NT2/D1 (cell line): ENCODE measurements around the gene ZCCHC3.

ENCODE experiments used
- DNase-seq: peaks from one replicate; pipeline ENCODE4 v3.0.0-alpha.2; 2011; ENCODE audit warnings: low read depth, low spot score
- H3K27me3 ChIP-seq: 2 replicates; pipeline ENCODE4 v1.6.0; 2011; ENCODE audit warnings: mild to moderate bottlenecking; ENCODE audit not compliant: insufficient read length, insufficient read depth
- H3K36me3 ChIP-seq: 2 replicates; pipeline ENCODE4 v1.6.1; 2011; ENCODE audit warnings: mild to moderate bottlenecking, low read length, mixed read lengths; ENCODE audit not compliant: insufficient read depth, insufficient read length
- H3K4me1 ChIP-seq: 2 replicates; pipeline ENCODE4 v1.5.1; 2011; ENCODE audit not compliant: insufficient read depth, insufficient read length
- H3K4me3 ChIP-seq: 2 replicates; pipeline ENCODE4 v1.5.1; 2011; ENCODE audit warnings: low read depth; ENCODE audit not compliant: insufficient read length
- H3K9ac ChIP-seq: 2 replicates; pipeline ENCODE4 v1.6.0; 2011; ENCODE audit warnings: low read depth; ENCODE audit not compliant: insufficient read length
- H3K9me3 ChIP-seq: 2 replicates; pipeline ENCODE4 v1.5.1; 2011; ENCODE audit warnings: mild to moderate bottlenecking, low read length; ENCODE audit not compliant: insufficient read depth
- SUZ12 ChIP-seq: IDR thresholded peaks from 2 replicates; pipeline ENCODE4 v1.6.1; 2011; ENCODE audit not compliant: insufficient read length, insufficient read depth; ENCODE audit errors: extremely low read depth
- YY1 ChIP-seq: IDR thresholded peaks from 2 replicates; pipeline ENCODE4 v1.6.1; 2011; ENCODE audit not compliant: insufficient read length, insufficient read depth
- ZNF274 ChIP-seq: IDR thresholded peaks from 2 replicates; pipeline ENCODE4 v1.6.1; 2011; ENCODE audit warnings: mild to moderate bottlenecking, low read depth, low read length

ZCCHC3 gene

DNA sequence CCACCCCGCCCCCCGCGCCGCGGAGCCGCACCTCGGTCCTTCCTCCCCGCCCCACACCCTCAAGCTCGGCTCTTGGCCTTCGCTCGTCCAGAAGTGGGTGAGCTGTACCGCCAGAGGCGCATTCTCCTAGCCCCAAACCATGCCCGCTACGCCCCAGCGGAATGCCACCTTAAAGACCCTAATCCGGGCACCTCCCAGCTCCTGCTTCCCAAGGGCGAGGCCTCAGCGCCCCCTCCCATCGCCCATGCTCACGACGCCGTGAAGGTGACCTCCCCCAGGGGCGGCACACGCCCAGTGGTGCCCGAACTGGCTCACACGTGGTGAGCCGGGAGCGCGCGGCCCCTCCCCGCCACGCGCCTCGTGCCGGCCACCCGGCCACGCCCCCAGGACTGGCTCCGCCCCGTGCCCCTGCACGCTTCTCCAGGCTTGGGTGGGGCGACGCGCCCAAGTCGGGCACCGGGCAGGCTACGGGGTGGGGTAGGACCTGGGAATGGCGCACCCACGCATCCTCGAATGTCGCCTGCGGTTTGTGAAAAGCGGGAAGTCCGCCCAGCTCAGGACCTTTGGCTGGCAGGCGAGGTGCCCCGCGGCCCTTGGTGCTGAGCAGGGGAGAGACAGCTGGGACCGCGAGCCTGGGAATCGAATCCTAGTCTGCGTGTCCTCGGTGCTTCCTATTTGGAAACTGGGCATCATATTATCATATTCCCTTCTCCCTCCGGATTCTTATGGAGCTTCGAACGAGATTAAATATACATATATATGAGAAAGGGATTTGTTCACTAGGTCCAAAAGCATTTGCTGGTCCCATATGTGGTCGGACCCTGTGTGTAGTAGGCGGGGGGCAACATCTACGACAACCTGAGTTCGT is 27.0 kb downstream of the ZCCHC3 start:
- Histone ChIP-seq H3K9me3 (no peaks in the 10 kb centered on the region), H3K36me3 (peaks cover 23% of the 10 kb centered on the region), H3K9ac (peak overlapping the region; percentile 93), H3K4me3 (peak overlapping the region; percentile 77), H3K4me1 (peaks cover 9% of the 10 kb centered on the region), H3K27me3 (no peaks in the 10 kb centered on the region)
- no peak for DNase-seq
- TF ChIP-seq YY1 (no peak), SUZ12 (no peak), ZNF274 (no peak)

- H3K4me3 ChIP-seq = peak within 1 kb of the TSS; percentile 90
- peaks cover 18% of the 10 kb centered on the region for H3K4me1 ChIP-seq
- peak; percentile 94 for DNase-seq
- peaks cover 30% of the 10 kb centered on the region for H3K36me3 ChIP-seq
- TF ChIP-seq SUZ12 (no peak), YY1 (no peak), ZNF274 (no peak)
- H3K9ac ChIP-seq = peak within 1 kb of the TSS; percentile 98
- H3K27me3 ChIP-seq = no peaks in the 10 kb centered on the region
- H3K9me3 ChIP-seq = no peaks in the 10 kb centered on the region
Measured at GRCh38 chr20:325045-325888, 27.9 kb downstream of the ZCCHC3 start, which contains the start of gene SOX12. SOX12 (plus strand) TSS chr20:325552; CDS start chr20:325925, 373 bp downstream.

DNA sequence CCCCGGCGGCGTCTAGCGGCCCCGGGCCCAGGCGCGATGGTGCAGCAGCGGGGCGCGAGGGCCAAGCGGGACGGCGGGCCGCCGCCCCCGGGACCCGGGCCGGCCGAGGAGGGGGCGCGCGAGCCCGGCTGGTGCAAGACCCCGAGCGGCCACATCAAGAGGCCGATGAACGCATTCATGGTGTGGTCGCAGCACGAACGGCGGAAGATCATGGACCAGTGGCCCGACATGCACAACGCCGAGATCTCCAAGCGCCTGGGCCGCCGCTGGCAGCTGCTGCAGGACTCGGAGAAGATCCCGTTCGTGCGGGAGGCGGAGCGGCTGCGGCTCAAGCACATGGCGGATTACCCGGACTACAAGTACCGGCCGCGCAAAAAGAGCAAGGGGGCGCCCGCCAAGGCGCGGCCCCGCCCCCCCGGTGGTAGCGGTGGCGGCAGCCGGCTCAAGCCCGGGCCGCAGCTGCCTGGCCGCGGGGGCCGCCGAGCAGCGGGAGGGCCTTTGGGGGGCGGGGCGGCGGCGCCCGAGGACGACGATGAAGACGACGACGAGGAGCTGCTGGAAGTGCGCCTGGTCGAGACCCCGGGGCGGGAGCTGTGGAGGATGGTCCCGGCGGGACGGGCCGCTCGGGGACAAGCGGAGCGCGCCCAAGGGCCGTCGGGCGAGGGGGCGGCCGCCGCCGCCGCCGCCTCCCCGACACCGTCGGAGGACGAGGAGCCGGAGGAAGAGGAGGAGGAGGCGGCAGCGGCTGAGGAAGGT is 28.7 kb downstream of the ZCCHC3 start:
- H3K4me1 ChIP-seq = peaks cover 24% of the 10 kb centered on the region
- peak overlapping the region; percentile 98 for H3K9ac ChIP-seq
- DNase-seq = no peak
- no peaks in the 10 kb centered on the region for H3K27me3 ChIP-seq
- H3K4me3 ChIP-seq = peak overlapping the region; percentile 90
- H3K36me3 ChIP-seq = peaks cover 27% of the 10 kb centered on the region
- no peak for TF ChIP-seq SUZ12
- TF ChIP-seq ZNF274 = no peak
- no peak for TF ChIP-seq YY1
- no peaks in the 10 kb centered on the region for H3K9me3 ChIP-seq

DNA sequence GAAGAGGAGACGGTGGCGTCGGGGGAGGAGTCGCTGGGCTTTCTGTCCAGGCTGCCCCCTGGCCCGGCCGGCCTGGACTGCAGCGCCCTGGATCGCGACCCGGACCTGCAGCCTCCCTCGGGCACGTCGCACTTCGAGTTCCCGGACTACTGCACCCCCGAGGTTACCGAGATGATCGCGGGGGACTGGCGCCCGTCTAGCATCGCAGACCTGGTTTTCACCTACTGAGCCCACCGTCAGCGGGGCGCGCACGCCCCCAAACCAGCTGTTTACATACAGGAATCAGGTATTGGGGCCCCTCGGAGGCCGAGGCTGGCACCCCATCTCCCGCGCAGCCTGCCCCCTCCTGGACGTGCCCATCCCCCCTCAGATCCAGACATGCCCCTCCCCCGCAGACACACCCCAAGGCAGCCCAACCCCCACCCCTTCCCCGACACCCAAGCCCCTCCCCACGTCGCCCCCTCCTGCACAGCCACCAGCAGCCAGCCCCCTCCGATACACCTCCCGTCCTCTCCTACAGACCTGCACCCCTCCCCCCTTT is 29.3 kb downstream of the ZCCHC3 start:
- no peak for DNase-seq
- H3K27me3 ChIP-seq = no peaks in the 10 kb centered on the region
- TF ChIP-seq ZNF274 (no peak), YY1 (no peak), SUZ12 (no peak)

GRCh38 chr20:327186-328026 is 30.0 kb downstream of the ZCCHC3 start:
- Histone ChIP-seq H3K9ac (peak overlapping the region; percentile 92), H3K9me3 (no peaks in the 10 kb centered on the region), H3K4me1 (peaks cover 24% of the 10 kb centered on the region), H3K4me3 (peak overlapping the region; percentile 76), H3K36me3 (peaks cover 27% of the 10 kb centered on the region), H3K27me3 (no peaks in the 10 kb centered on the region)
- TF ChIP-seq SUZ12 (no peak), ZNF274 (no peak)
- peak; percentile 94 for DNase-seq

More for the DNA sequence above, 29.3 kb downstream of the ZCCHC3 start:
- H3K36me3 ChIP-seq = peaks cover 27% of the 10 kb centered on the region
- peak overlapping the region; percentile 98 for H3K9ac ChIP-seq
- peak overlapping the region; percentile 90 for H3K4me3 ChIP-seq
- peaks cover 24% of the 10 kb centered on the region for H3K4me1 ChIP-seq
- no peaks in the 10 kb centered on the region for H3K9me3 ChIP-seq
